Glomerular endothelial cell (primary cell): ENCODE data around the gene OSGEP. TPM values are rescaled to one million over a fixed set of nuclear protein-coding genes. Genes with fewer than 3 reads are reported as not detected.

Source experiments
- DNase-seq: peaks from one replicate; pipeline ENCODE4 v3.0.0-alpha.2; 2011; ENCODE audit warnings: low read depth, low spot score; ENCODE audit errors: extremely low read depth
- total RNA-seq: library from RNA; depleted of rRNA; stranded (reverse); fragments of >200 nt; gene quantifications from 2 replicates; pipeline ENCODE4 v1.2.3, GENCODE V29; 2015

The OSGEP gene
- total RNA-seq, 1 donor from 2014 or later: 56.8 TPM

- no peak for DNase-seq
Measured at GRCh38 chr14:20400589-20400964, 54.0 kb downstream of the OSGEP start.

- no peak for DNase-seq
Measured at GRCh38 chr14:20397511-20397910, 57.1 kb downstream of the OSGEP start.

Other genes with a start within 250 kb of the OSGEP start
- not detected in 2 replicates for gene OR11H6, start 231.1 kb downstream of the OSGEP start, total RNA-seq
- gene OR11H7, start 225.8 kb downstream of the OSGEP start, total RNA-seq: not detected in 2 replicates
- gene OR11H4, start 215.5 kb downstream of the OSGEP start, total RNA-seq: not detected in 2 replicates
- 10.7 and 10.8 TPM in 2 replicates for gene TTC5, start 148.9 kb downstream of the OSGEP start, total RNA-seq
- 20.7 and 28.0 TPM in 2 replicates for gene CCNB1IP1, start 121.5 kb downstream of the OSGEP start, total RNA-seq
- gene PARP2, start 111.2 kb downstream of the OSGEP start, total RNA-seq: 9.9 and 12.3 TPM in 2 replicates
- 16.7 and 22.7 TPM in 2 replicates for gene TEP1, start 41.3 kb downstream of the OSGEP start, total RNA-seq
- gene KLHL33, start 18.6 kb downstream of the OSGEP start, total RNA-seq: not detected in 2 replicates
- 152 and 255 TPM in 2 replicates for gene APEX1, start 414 bp upstream of the OSGEP start, total RNA-seq
- gene PIP4P1, start 6.6 kb upstream of the OSGEP start, total RNA-seq: 14.8 and 20.9 TPM in 2 replicates
- gene PNP, start 14.6 kb upstream of the OSGEP start, total RNA-seq: 131 and 170 TPM in 2 replicates
- gene RNASE10, start 50.7 kb upstream of the OSGEP start, total RNA-seq: 1.2 TPM in 1 of 2 replicates, not detected in the other
- not detected in 2 replicates for gene RNASE9, start 106.2 kb upstream of the OSGEP start, total RNA-seq
- not detected in 2 replicates for gene RNASE11, start 133.2 kb upstream of the OSGEP start, total RNA-seq
- not detected in 2 replicates for gene RNASE12, start 136.6 kb upstream of the OSGEP start, total RNA-seq
- not detected in 2 replicates for gene OR6S1, start 186.9 kb upstream of the OSGEP start, total RNA-seq
- gene RNASE4, start 229.7 kb upstream of the OSGEP start, total RNA-seq: 4.0 and 7.8 TPM in 2 replicates
- gene ANG, start 234.0 kb upstream of the OSGEP start, total RNA-seq: 4.5 and 5.9 TPM in 2 replicates